ENCODE data around the gene RXRA. TPM values are rescaled to one million over a fixed set of nuclear protein-coding genes. Genes with fewer than 3 reads are reported as not detected.

Gene RXRA
- total and polyA plus RNA-seq, 2 of the 13 experiments (the other 11 are each of a cell fraction or from before 2014, with no cell fraction given): 18.9 to 29.2 TPM

GRCh38 chr9:134431626-134432025, 105.4 kb downstream of the RXRA start:
- POLR2A ChIA-PET: no interaction called here
- H3K9me3 ChIP-seq (ENCODE audit: low read length): no peaks in the 10 kb centered on the region
- no peak overlapping the region for H3K9ac ChIP-seq (ENCODE audit: insufficient read depth, low read depth, low read length)
- peaks cover 6% of the 10 kb centered on the region in 2 experiments; a peak in 3 of 5 replicates for H3K36me3 ChIP-seq (replicated peaks in 1 of 2; ENCODE audit: control insufficient read depth in 1 of 2, insufficient read depth in 2 of 2, low read length in 2 of 2)
- 100% methylated on average over 4 of the region's 16 CpGs for WGBS (ENCODE audit: low lambda C conversion rate)
- intact Hi-C loops (cut with micrococcal nuclease; ENCODE audit: unreplicated experiment) (loop anchor here (10.0 kb wide), 1 partner anchor 47 kb away; no protein-coding TSS in a partner anchor), in situ Hi-C loops (cut with HindIII; ENCODE audit: extremely low pct_ligation_motif_present, low pct_unique_long_range_greater_than_20kb) (no loop called here)
- no peak overlapping the region for H3K4me3 ChIP-seq (replicated peaks in 1 of 3; ENCODE audit: insufficient read depth in 1 of 3, low read depth in 2 of 3, low read length in 3 of 3)
- H3K4me1 ChIP-seq (ENCODE audit: insufficient read depth, low read length): peaks cover 28% of the 10 kb centered on the region
- no peaks in the 10 kb centered on the region for H3K79me2 ChIP-seq (ENCODE audit: insufficient read depth, low read length)
- no peak for DNase-seq (ENCODE audit: low spot score)
- CTCF ChIA-PET (ENCODE audit: low intra/inter-chr PET ratio, low total read pairs): no interaction called here
- H3K27me3 ChIP-seq (ENCODE audit: control insufficient read depth in 1 of 2, insufficient read depth in 2 of 2, low read length in 2 of 2): no peaks in the 10 kb centered on the region
- TF ChIP-seq AHR (CRISPR knock-in tag; IDR thresholded peaks at IDR 0.05) (no peak), ZNF629 (CRISPR knock-in tag; conservative IDR thresholded peaks at IDR 0.05) (no peak), SRSF1 (optimal IDR thresholded peaks at IDR 0.05; ENCODE audit: low read depth, low read length) (no peak), ZNF761 (CRISPR knock-in tag; conservative IDR thresholded peaks at IDR 0.05) (no peak), BCL6 (CRISPR knock-in tag; IDR thresholded peaks at IDR 0.05) (no peak), PRMT3 (CRISPR knock-in tag; IDR thresholded peaks at IDR 0.05; ENCODE audit: borderline replicate concordance, low read depth) (no peak)
- H4K20me1 ChIP-seq (ENCODE audit: insufficient read depth, low read length): no peaks in the 10 kb centered on the region
- H3K4me2 ChIP-seq (ENCODE audit: low read depth, low read length): no peak overlapping the region
- FAIRE-seq: no peak
- ATAC-seq: no peak
- BruUV-seq (replicated peaks): no TSS peak
- H2AFZ ChIP-seq (ENCODE audit: low read length): no peak overlapping the region
- no peak overlapping the region for H3K27ac ChIP-seq (ENCODE audit: extremely low read length, insufficient read depth, low read length)

GRCh38 chr9:134432471-134432870, 106.2 kb downstream of the RXRA start:
- intact Hi-C loops (cut with micrococcal nuclease; ENCODE audit: unreplicated experiment): loop anchor here (10.0 kb wide), 1 partner anchor 48 kb away; no protein-coding TSS in a partner anchor
- Histone ChIP-seq H3K4me3 (replicated peaks in 1 of 3; ENCODE audit: insufficient read depth in 1 of 3, low read depth in 2 of 3, low read length in 3 of 3) (no peak overlapping the region), H3K27ac (ENCODE audit: extremely low read length, insufficient read depth, low read length) (no peak overlapping the region), H3K9ac (ENCODE audit: insufficient read depth, low read depth, low read length) (no peak overlapping the region), H3K4me2 (ENCODE audit: low read depth, low read length) (no peak overlapping the region), H3K36me3 (replicated peaks in 1 of 2; ENCODE audit: control insufficient read depth in 1 of 2, insufficient read depth in 2 of 2, low read length in 2 of 2) (peaks cover 10% of the 10 kb centered on the region in 2 experiments; a peak in 3 of 5 replicates), H3K4me1 (ENCODE audit: insufficient read depth, low read length) (peaks cover 35% of the 10 kb centered on the region), H3K9me3 (ENCODE audit: low read length) (no peaks in the 10 kb centered on the region), H3K79me2 (ENCODE audit: insufficient read depth, low read length) (no peaks in the 10 kb centered on the region), H3K27me3 (ENCODE audit: control insufficient read depth in 1 of 2, insufficient read depth in 2 of 2, low read length in 2 of 2) (no peaks in the 10 kb centered on the region), H4K20me1 (ENCODE audit: insufficient read depth, low read length) (no peaks in the 10 kb centered on the region), H2AFZ (ENCODE audit: low read length) (no peak overlapping the region)
- ATAC-seq (no peak), DNase-seq (ENCODE audit: low spot score) (no peak), FAIRE-seq (no peak)
- in situ Hi-C loops (cut with HindIII; ENCODE audit: extremely low pct_ligation_motif_present, low pct_unique_long_range_greater_than_20kb): no loop called here
- no TSS peak for BruUV-seq (replicated peaks)
- ChIA-PET POLR2A (no interaction called here), CTCF (ENCODE audit: low intra/inter-chr PET ratio, low total read pairs) (no interaction called here)
- WGBS (ENCODE audit: low lambda C conversion rate): 94% methylated on average over 6 of the region's 14 CpGs
- TF ChIP-seq, protein P1, sequence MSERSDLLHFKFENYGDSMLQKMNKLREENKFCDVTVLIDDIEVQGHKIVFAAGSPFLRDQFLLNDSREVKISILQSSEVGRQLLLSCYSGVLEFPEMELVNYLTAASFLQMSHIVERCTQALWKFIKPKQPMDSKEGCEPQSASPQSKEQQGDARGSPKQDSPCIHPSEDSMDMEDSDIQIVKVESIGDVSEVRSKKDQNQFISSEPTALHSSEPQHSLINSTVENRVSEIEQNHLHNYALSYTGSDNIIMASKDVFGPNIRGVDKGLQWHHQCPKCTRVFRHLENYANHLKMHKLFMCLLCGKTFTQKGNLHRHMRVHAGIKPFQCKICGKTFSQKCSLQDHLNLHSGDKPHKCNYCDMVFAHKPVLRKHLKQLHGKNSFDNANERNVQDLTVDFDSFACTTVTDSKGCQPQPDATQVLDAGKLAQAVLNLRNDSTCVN (CRISPR knock-in tag; IDR thresholded peaks at IDR 0.05; ENCODE audit: borderline replicate concordance): no peak
- TF ChIP-seq AGO2 (optimal IDR thresholded peaks at IDR 0.05; ENCODE audit: low read depth, low read length): peak; percentile 51
